NCI-H146 (cell line): ENCODE results near the gene DDRGK1.
"Not testable (repeated sequence)": the region's sequence is repeated elsewhere in the genome, so short reads cannot be mapped to it uniquely, and the experiment has no call there.

Experiments used
- DNase-seq: peaks from one replicate; lab custom pipeline; 2025; lab: John Stamatoyannopoulos, UW

DDRGK1 gene

DNA sequence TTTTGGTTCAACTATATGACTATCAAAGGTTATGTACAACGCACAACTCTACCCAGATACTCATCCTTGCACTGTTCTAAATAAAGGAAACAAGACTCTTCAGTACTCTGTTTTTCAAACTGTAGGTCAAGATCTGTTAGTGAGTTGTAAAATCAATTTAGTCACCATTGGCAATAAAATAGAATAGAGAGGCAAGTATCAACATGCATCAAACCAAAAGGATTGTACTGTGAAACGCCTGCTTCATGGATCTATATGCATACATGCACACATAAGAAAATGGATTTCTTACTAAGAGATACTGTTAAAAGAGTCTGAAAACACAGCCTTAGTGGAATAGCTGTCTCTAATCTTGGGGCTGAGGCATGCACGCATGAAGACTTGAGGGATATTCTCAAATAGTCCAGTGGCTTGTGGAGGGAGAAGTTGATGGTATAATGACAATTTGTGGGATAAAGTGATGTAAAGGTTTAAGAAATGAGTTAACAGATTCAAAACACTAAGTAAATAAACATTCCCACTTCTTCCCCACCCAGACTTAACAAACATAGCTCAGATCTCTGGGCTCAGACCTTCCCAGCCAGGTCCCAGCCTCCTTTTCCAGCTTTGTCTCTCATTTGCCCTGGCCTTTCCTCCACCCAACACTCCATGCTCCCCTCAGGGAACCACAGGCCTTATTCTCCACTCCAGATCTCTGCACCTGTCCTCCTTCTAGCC lies 20.4 kb downstream of the DDRGK1 start:
- DNase-seq = no peak

DNA sequence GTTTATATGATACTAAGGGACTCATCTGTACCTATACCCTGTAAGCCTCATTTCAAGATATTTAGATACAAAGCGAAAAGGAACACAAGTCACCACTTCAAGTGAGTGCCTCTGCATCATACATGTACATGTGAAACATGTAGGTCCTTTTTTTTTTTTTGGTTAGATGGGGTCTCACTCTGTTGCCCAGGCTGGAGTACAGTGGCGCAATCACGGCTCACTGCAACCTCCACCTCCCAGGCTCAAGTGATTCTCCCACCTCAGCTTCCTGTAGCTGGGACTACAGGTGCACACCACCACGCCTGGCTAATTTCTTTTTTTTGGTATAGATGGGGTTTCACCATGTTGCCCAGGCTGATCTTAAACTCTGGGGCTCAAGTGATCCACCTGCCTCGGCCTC lies 22.1 kb downstream of the DDRGK1 start:
- DNase-seq = not testable (repeated sequence)

DNA sequence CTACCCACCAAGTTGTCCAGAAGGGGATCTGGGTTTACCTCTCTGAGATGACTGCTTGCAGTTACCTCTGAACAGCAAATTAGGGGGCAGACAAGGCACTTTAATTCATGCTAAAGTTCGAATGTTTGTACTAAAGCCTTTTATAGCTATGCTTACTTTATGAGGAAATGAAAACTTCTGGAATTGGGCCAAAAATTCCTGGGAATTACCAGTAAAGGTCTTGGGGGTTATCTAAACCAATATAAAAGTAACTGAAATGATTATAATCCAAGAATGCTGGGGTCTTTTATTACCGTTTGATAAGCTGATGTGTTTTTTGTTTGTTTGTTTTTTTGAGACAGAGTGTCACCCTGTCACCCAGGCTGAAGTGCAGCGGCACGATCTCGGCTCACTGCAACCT lies 23.2 kb downstream of the DDRGK1 start:
- no peak for DNase-seq

DNA sequence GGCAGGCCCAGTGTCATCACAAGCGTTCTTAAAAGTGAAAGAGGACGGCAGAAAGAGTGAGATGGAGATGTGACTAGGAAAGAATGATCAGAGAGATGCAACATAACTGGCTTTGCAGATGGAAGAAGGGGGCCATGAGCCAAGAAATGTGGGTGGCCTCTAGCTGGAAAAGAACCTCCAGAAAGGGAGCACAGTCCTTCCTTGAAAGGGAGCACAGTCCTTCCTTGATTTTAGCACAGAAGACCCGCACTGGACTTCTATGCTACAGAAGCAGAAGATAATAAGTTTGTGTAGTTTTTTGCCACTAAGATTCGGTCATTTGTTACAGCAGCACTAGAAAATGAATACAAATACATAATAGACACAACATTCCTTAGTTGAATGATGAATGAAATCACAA lies 24.2 kb downstream of the DDRGK1 start:
- DNase-seq = no peak

DNA sequence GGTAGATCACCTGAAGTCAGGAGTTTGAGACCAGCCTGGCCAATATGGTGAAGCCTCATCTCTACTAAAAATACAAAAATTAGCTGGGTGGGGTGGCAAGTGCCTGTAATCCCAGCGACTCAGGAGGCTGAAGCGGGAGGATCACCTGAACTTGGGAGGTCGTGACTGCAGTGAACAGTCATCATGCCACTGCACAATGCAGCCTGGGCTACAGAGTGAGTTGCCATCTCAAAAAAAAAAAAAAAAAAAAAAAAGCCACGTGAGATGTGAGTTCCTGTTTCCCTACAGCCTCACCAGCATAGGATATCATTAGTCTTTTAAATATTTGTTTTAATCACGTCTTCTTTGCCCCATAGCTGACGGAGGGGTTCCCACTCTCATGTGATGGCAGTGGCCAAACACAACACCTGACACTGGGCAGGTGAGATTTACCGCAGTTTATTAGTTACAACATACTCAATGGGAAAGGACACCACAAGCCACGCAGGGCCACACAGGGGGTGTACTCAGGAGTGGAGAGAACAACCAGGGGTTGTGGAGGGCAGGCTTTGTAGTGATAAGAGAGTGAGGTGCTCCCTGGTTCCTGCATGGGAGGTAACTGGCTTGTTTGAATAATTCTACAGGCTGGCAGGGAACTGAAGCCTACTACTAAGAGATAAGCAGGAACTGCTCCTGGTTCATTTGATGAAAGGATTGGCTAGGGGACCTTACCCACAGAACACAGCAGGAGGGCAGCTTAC lies 26.6 kb downstream of the DDRGK1 start:
- DNase-seq = no peak

DNA sequence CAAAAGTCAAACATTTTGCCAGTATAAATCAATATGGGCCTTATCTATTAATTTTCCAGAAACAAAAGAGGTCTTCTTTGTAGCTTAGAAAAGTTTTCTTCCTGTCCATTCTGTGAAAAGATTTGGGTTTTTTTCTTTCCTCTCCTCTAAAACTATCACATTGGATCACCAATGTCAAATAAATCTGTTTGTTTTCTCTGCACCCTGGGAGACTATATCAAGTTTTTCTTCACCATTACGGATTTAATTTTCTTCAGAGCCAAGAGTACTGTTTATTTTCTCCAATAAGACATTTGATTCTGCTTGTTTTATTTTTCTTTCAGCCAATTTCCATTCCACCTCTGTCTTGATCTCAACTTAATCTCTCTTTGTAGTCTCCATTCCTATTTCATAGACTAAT lies 29.2 kb downstream of the DDRGK1 start:
- DNase-seq = no peak

DNA sequence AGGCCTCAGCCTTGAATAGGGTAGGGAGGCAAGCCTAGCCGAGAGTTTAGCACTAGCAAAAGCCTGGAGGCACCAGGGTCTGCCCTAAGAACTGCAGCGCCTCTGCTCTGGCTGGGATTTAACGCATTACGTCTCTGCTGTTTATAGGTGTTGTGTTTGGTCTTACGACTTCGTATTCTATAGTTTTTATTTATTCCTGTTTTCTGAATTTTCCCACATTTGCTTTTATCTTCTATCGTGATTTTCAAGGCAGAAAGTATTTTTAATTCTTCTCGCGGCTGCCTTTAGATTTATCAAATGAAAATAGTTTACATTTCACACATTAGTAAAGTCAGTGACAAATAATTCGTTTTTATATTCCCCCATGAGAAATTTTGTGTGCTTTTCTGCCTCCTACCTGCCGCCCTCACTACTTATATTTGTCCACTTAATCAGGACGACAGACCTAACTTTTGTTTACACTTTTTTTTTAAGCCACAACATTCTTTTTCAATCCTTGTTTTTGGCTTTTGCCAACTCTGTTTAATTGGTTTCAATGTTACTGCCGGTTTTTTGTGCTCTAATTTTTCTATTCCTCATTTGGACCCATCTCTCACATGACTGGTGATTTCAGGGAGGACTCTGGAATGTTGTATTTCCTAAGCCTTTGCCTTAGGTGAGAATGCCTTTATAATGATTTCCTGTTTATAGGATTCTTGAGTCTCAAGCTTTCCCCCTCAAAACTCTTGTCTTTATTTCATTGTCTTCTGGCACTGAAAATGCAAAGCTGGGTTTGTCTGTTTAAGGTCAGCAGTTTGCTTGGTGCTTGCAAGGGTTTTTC lies 29.8 kb downstream of the DDRGK1 start:
- DNase-seq = no peak

DNA sequence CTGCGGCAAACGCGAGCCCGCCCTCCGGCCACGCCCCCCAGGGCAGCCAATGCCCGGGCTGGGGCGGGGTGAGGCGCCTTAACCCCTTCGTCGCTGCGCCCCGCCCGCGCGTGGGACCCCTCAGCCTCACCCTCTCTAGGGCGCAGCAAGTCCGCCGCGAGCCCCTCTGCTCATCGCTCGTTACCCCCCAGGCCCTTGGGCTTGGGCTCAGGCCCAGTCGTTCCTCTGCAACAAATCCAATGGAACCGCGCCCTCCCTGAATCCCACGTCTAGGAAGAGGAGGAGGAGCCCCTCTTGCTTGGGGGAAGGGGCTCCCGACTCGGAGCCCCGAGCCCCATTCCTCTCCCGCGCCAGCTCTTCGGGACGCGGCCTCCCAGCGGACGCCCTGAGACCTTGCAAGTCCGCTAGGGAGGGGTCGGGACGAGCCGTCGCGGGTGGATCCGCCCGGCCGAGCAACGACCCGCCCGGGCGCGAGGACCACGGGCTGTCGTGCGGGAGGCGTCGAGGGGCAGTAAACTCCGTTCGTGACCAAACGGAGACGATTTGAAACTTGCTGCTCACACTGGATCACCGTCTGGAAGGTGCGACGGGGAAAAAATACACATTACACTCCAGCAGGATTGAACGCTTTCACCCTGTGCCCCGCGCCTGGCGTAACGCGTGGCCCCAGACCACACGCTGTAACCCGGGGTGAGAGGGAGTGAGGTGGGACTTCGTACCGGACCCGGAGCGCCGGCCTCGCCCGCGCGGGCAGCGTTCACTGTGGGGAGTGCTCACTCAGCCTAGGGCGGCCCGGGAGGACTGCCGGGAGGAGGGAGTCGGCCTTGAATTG lies 30.7 kb downstream of the DDRGK1 start:
- DNase-seq = peak; percentile 90

DNA sequence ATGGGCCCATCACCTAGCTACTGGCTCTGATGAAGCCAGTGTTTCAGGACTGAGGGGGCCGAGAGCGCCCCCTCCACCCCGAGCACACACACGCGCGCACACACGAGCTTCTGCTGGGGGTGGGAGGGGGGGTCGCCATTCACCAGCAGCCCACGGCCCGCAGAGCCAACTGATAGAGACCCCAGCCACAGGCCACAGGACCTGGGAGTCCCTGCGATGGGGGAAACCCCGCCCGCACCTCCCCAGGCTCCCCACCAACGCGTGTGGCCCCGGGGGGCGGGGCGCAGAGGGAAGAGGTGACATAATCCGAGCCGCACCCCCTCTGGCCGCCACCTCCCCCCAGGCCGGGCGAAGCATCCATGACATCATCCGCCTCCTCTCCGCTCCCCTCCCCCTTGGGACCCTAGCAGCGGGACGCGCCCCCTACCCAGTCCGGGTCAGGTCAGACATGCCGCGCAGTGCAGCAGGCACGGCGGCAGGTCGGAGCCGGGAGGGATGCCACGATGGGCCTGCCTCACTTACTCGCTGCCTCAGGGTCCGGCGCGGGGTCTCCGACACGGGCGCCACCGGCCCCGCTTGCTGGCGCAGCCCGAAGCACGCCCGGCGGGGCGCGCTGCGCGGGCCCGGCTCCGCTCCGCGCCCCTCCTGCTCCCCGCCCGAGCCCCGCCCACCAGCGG lies 31.4 kb downstream of the DDRGK1 start, which contains the start of gene LZTS3:
LZTS3 (minus strand) TSS at position 617 of the 677 bp plus-strand sequence. CDS start 6,386 bp downstream, outside the sequence.
- peak; percentile 79 for DNase-seq

DNA sequence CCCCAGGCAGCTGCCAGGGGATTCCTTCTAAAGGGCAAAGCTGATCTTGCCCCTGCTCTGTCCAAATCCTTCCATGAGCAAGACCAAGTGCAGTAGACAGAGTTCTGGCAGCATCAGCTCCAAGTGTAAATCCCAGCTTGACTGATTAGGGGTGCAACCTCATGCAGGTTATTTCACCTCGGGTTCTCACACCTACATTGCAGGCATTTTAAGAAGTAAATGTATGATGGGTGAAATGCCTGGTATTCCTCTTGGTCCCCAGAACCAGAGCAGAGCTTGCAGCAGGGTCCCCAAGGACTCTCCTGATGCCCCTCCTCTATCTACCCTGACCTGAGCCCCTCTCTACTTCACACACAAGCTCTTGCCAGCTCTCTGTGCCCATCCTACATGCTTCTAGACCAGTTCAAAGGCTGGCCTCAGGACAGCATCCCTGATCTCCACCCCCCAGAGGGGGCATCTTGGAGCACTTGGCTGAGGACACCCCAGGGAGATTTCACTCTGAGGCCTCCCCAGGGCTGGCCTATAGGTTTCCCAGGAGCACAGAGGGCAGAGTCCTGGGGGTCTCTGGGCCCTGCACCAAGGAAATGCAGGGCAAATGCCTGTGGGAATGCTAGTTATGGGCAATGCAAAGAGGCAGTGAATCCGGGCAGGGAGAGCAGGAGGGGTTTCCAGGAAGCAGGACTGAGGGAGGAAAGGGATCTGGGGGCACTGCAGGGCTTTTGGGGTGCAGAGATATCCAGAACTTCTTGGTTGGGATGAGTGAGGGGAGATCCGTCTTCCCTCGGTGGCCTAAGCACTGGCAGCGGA lies 32.2 kb downstream of the DDRGK1 start:
- no peak for DNase-seq

DNA sequence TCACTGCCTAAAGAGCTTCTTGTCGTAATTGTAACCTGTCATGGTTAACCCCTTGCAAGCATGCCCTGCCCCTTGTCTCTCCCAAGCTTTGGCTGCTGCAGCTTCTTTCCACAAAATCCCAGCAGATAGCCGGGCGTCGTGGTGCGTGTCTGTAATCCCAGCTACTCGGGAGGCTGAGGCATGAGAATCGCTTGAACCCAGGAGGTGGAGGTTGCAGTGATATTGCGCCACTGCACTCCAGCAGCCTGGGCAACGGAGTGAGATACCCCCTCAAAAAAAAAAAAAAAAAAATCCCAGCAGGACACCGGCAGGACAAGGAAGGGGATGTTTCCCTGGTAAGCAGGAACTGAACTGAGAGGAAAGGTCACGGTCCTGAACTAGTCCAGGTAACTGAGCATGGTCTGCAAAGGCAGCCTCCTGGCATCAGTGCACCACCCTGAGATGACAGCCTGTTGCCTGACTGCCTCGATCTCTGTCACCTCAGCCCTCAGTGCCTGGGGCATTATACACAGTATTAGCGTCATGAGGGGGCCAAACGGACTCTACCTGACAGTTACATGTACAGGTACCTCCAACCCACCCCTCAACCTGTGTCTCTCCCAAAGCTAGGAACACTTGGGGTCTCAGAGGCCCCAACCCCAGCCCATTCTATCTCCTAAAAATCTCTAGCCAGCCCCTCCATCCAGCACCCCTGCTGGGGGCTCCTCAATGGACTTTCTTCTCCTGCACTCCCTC lies 32.9 kb downstream of the DDRGK1 start:
- no peak for DNase-seq

DNA sequence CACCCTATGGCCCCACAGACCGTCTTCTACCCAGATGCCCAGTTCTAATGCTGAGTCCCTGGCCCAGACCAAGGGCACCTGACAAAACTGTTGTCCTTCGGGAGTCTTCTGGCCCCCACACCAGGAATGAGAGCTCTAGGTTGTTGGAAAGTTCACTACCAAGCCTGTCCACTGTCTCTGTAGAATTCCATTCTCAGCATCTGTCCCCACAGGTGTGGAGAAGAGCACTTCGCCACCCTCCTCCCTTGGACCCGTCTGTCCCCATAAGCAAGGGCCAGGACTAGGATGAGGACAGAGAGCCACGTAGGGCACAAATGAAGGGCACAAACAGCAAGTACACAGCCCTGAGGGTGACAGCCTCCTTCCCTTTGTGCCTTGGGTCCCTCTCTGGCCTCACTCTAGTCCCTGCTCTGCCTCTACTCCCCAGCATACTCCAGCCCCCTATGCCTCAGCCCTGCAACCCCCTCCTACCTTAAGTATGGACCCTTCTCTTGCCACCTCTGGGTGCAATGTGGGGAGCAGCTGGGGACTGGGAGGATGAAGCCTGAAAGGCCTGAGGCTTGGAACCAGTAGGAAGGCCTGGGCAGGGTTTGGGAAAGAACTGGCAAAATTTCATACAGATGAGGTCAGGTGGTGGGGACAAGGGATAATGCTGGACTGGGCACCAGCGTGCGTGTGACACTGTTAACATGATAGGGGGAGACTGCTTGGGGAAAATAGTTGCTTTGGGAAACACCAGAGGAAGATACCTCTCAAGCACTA lies 35.5 kb downstream of the DDRGK1 start:
- no peak for DNase-seq

DNA sequence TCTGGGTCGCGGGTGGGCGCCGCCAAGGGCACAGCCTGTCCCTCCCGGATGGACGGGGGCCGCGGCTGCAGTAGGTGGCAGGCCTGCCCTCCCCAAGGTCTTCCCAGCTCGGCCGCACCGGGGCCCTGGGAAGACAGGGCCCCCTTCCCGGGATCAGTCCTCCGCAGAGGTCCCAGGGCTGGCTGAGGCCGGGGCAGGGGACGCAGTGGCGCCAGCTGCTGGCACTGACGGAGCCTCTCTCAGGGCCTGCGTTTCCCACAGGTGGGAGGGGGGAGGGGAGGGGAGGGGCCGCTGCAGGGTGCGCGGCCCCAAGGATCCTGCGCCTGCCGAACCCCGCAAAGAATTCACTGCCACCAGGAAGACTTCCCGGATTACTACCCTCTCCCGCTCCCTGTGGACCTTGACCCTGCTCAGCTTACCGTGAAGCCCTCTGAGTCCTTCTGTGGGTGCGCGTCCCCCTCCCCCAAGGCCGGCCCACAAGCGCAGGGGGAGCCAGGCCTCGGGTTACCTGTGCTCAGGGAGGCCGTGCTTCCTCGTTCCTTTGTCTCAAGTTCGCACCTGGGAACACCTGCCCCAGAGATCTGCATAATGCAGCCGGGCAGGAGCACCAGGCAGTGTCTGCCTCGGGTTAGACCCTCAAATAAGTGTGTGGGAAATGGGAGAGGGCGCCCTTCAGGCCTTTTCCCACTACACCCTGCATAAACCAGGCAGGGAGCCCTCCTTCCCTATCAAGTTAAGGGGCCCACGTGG lies 36.2 kb downstream of the DDRGK1 start:
- DNase-seq = peak; percentile 84

DNA sequence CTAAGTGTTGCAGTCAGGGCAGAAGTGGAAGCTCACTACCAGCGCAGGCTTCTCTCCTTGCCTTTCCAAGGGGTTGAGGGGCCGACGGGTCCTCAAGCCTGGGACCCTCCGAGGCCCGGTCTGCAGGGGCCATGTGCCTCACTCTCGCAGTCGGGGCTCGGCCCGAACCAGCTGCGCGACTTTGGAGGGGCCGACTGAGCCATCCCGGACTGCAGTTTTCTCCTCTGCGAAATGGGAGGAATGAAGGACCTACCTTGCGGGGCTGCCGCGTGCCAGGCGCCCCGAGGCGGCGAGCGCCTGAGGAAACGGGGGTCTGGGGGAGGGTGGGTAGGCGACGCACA lies 36.8 kb downstream of the DDRGK1 start:
- DNase-seq = no peak

DNA sequence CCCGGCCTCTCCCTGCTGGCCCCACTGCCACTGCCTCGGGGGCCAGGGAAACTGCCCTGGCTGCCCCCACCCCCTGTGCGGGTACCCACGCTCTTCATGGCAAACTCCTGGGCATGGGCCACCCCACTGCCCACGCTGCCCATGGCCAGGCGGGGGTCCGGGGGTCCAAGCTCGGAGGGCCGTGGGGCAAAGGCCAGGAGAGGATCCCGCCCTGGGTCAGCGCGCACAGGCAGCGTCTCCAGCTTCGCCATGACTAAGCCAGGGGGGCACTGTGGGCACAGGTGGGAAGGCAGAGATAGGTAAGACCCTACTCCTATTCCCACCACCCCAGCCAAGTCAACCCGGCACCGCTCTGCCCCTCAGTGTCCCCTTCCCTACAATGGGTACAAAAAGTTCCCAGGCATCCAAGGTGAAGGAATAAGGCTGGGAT lies 37.6 kb downstream of the DDRGK1 start:
- no peak for DNase-seq

DNA sequence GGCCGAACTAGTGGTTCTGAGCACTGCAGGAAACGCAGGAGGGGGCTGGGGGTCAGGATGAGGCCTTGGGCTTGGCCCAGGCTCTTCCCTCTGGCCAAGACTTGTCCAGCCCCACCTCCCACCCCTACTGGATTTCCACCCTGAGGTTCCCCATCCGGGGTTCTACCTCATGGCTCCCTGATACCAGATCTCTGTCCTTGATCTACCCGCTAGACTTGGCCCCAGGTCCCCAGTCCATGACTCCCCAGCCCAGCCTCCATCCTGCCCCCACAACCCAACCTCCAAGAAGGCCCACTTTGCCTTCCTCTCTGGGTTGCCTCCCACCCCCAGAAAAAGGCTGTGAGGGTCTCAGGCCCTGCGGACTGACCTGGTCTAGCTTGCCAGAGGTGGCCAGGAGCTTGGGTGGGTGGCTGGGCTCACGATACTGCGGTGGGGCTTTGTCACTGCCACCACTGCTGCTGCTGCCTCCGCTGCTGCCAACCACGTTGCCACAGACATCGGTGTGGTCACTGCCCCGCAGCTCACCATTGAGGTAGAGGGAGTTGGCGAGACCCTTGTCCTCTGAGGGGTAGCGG lies 38.1 kb downstream of the DDRGK1 start:
- DNase-seq = no peak

DNA sequence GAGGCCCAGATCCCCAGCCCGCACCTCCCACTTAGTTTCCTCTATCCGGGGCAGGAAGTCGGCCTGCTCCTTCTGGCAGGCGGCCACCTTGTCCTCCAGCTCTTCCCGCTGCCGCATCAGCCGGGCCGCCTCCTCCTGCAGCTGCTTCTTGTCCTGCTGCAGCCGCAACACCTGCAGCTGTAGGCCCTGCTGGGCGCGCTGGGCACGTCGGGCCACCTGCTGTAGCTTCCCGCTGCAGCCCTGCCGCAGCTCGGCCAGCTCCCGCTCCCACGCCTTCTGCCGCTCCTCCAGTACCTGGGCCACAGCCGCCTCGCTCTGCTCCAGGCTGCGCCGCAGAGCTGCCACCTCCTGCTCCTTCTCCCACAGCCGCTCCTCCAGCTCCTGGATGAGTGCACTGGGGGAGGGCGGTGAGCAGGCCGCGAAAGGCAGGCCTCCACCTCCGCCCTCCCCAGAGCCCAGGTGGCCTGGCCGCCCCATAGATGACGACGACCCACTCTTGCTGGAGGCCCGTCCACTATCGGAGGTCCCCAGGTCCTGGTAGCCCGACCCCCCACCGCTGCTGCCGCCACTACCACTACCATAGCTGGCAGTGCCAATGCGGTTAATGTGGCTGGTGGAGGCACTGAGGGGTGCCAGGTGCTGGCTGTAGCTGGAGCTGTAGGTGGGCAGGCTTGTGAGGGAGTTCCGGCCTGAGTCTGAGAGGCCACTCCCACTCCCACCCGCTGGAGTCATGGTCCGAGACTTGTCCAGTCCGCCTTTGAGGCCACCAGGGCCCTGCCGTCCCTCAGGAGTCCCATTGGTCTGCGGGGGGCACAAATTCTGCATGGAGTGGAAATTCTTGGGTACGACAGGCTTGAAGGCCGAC lies 38.8 kb downstream of the DDRGK1 start:
- DNase-seq = peak; percentile 10
